OCI-LY7 (cell line): ENCODE measurements around the gene TMEM25. TPM values are rescaled to one million over a fixed set of nuclear protein-coding genes. Genes with fewer than 3 reads are reported as not detected.
"Not testable (repeated sequence)": the region's sequence is repeated elsewhere in the genome, so short reads cannot be mapped to it uniquely, and the experiment has no call there.

Experiments used
- BruUV-seq: library from RNA; stranded (reverse); fragments of 400-500 nt; replicated peaks from 2 replicates; lab custom pipeline; 2021; lab: Mats Ljungman, UMichigan
- CTCF ChIA-PET: fragments of 300-600 bp; sonication (Branson Sonifier 250); formaldehyde crosslinking; loops from one replicate; lab custom pipeline; 2022; ENCODE audit warnings: antibody characterized with exemption; ENCODE audit not compliant: unreplicated experiment; lab: Charles Lee
- POLR2A ChIA-PET: fragments of 300-600 bp; sonication (Branson Sonifier 250); formaldehyde crosslinking; loops from one replicate; lab custom pipeline; 2022; ENCODE audit warnings: antibody characterized with exemption; lab: Charles Lee
- DNase-seq: peaks from one replicate; pipeline ENCODE4 v3.0.0-alpha.2; 2015; ENCODE audit warnings: low spot score
- H2AFZ ChIP-seq: fragments of 200-600 bp; sonication (generic), shearing (Covaris generic); 2 replicates; pipeline ENCODE4 v1.6.1; 2014; ENCODE audit warnings: mild to moderate bottlenecking, antibody characterized with exemption, low read length, moderate library complexity
- H3K27ac ChIP-seq: fragments of 200-600 bp; sonication (generic); 2 replicates; pipeline ENCODE4 v1.5.1; 2014; ENCODE audit warnings: mixed run types, low read depth, mild to moderate bottlenecking, moderate library complexity, low read length, inconsistent platforms; ENCODE audit not compliant: poor library complexity, severe bottlenecking
- H3K36me3 ChIP-seq: fragments of 200-600 bp; sonication (generic); 2 replicates; pipeline ENCODE4 v1.6.1; 2014; ENCODE audit warnings: mild to moderate bottlenecking, antibody characterized with exemption, low read length, moderate library complexity, mixed read lengths; ENCODE audit not compliant: insufficient read depth
- H3K4me1 ChIP-seq: fragments of 200-600 bp; sonication (generic); 2 replicates; pipeline ENCODE4 v1.5.1; 2014; ENCODE audit warnings: mild to moderate bottlenecking, low read length; ENCODE audit not compliant: insufficient read depth, poor library complexity, severe bottlenecking
- H3K4me2 ChIP-seq: fragments of 200-600 bp; sonication (generic); 2 replicates; pipeline ENCODE4 v1.6.1; 2014; ENCODE audit warnings: mild to moderate bottlenecking, low read length
- H3K4me3 ChIP-seq: fragments of 200-600 bp; sonication (generic); 2 replicates; pipeline ENCODE4 v1.5.1; 2014; ENCODE audit warnings: mild to moderate bottlenecking, low read depth, low read length; ENCODE audit not compliant: poor library complexity, severe bottlenecking
- H3K79me2 ChIP-seq: fragments of 200-600 bp; sonication (generic); 2 replicates; pipeline ENCODE4 v1.6.1; 2016; ENCODE audit warnings: low read depth, mild to moderate bottlenecking, low read length, moderate library complexity, mixed read lengths; ENCODE audit not compliant: insufficient read depth
- H3K9me2 ChIP-seq: fragments of 200-600 bp; sonication (generic); 2 replicates; pipeline ENCODE4 v1.6.1; 2016; ENCODE audit warnings: mild to moderate bottlenecking, low read length, mixed read lengths; ENCODE audit not compliant: insufficient read depth
- H3K9me3 ChIP-seq: fragments of 200-600 bp; sonication (generic); 2 replicates; pipeline ENCODE4 v1.6.1; 2014; ENCODE audit warnings: mild to moderate bottlenecking, mixed run types, low read length, mixed read lengths
- H4K20me1 ChIP-seq: fragments of 200-600 bp; sonication (generic); 2 replicates; pipeline ENCODE4 v1.6.1; 2014; ENCODE audit warnings: mild to moderate bottlenecking, antibody characterized with exemption, low read length, moderate library complexity, mixed read lengths; ENCODE audit not compliant: insufficient read depth
- EZH2phosphoT487 ChIP-seq: fragments of 200-600 bp; sonication (generic); IDR thresholded peaks from 2 replicates; pipeline ENCODE4 v1.6.1; 2018; ENCODE audit warnings: low read depth, borderline replicate concordance, mild to moderate bottlenecking, mixed run types, antibody characterized with exemption, low read length, moderate library complexity, mixed read lengths
- intact Hi-C: fragments of 100-400 bp; cut with micrococcal nuclease; formaldehyde crosslinking; loops from one replicate; pipeline ENCODE4 v1.10.0; 2022; ENCODE audit not compliant: unreplicated experiment
- total RNA-seq, 2 experiments: library from RNA; depleted of rRNA in 1 of 2; stranded (reverse); fragments of >200 nt in 1 of 2; shearing (Covaris generic) in 1 of 2; gene quantifications; 2 replicates each; pipeline ENCODE4 v1.2.3, GENCODE V29; 2014 to 2022
- TF ChIP-seq, protein P1 (sequence below): fragments of 200-600 bp; sonication (generic); conservative IDR thresholded peaks from 2 replicates; pipeline ENCODE4 v1.5.1; 2014; ENCODE audit warnings: mild to moderate bottlenecking, antibody characterized with exemption, low read length, moderate library complexity, mixed read lengths

Gene TMEM25
- total RNA-seq, 2 experiments from 2014 or later = 11.7 to 14.0 TPM

DNA sequence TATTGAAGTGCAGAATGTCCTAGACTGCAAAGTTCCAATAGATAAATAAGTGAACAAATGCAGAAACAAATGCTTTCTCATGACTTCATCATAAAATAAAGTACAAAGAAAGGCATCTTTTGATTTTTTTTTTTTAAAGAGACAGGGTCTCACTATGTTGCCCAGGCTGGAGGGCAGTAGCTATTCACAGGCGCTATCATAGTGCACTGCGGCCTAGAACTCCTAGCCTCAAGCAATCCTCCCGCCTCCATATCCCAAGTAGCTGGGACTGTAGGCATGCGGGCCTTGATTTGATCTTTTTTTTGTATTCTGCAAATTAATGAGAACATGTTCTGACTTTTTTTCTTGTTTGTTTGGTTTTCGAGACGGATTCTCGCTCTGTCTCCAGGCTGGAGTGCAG, 43.6 kb downstream of the TMEM25 start:
- intact Hi-C loops = loop anchor here (5.0 kb wide), 1 partner anchor 137 kb away; the partner anchor contains the start of gene KMT2A
- H3K36me3 ChIP-seq = peaks cover 16% of the 10 kb centered on the region
- H2AFZ ChIP-seq = no peak overlapping the region
- peak overlapping the region; percentile 94 for H3K4me3 ChIP-seq
- peaks cover 33% of the 10 kb centered on the region for H3K4me1 ChIP-seq
- peaks cover 80% of the 10 kb centered on the region for H3K79me2 ChIP-seq
- ChIA-PET CTCF (no interaction called here), POLR2A (interaction anchor here (0.6 to 1.1 kb wide), 2 partner anchors 18 to 138 kb away, joined by 3 read pairs; partner anchors contain the start of gene KMT2A)
- no peaks in the 10 kb centered on the region for H3K9me3 ChIP-seq
- H3K9me2 ChIP-seq = no peaks in the 10 kb centered on the region
- no peak for DNase-seq
- TF ChIP-seq, protein P1, sequence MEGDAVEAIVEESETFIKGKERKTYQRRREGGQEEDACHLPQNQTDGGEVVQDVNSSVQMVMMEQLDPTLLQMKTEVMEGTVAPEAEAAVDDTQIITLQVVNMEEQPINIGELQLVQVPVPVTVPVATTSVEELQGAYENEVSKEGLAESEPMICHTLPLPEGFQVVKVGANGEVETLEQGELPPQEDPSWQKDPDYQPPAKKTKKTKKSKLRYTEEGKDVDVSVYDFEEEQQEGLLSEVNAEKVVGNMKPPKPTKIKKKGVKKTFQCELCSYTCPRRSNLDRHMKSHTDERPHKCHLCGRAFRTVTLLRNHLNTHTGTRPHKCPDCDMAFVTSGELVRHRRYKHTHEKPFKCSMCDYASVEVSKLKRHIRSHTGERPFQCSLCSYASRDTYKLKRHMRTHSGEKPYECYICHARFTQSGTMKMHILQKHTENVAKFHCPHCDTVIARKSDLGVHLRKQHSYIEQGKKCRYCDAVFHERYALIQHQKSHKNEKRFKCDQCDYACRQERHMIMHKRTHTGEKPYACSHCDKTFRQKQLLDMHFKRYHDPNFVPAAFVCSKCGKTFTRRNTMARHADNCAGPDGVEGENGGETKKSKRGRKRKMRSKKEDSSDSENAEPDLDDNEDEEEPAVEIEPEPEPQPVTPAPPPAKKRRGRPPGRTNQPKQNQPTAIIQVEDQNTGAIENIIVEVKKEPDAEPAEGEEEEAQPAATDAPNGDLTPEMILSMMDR = no peak
- no peak for TF ChIP-seq EZH2phosphoT487
- H3K27ac ChIP-seq = no peak overlapping the region
- H4K20me1 ChIP-seq = peaks cover 29% of the 10 kb centered on the region; the same call in 1 of the 2 replicates
- BruUV-seq = no TSS peak
- peak overlapping the region; percentile 86 for H3K4me2 ChIP-seq

DNA sequence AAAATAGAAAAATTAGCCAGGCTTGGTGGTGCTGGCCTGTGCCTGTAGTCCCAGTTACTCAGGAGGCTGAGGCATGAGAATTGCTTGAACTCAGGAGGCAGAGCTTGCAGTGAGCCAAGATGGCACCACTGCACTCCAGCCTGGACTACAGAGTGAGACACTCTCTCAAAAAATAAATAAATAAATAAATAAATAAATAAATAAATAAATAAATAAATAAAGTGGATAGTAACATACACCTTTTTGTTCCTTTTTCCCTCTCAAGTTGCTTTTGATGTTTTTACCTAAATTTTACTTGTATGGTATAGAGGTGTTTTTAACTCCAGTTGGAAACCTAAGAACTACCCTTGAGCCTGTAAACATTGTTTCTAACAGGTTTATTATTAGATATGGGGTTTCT, 47.0 kb downstream of the TMEM25 start:
- H3K9me3 ChIP-seq, H3K27ac ChIP-seq, H2AFZ ChIP-seq, BruUV-seq, H3K4me2 ChIP-seq, POLR2A ChIA-PET, H3K9me2 ChIP-seq, H3K4me3 ChIP-seq, intact Hi-C loops, DNase-seq, CTCF ChIA-PET: not testable (repeated sequence)
- Histone ChIP-seq H3K4me1 (peaks cover 26% of the 10 kb centered on the region), H3K79me2 (peaks cover 81% of the 10 kb centered on the region), H4K20me1 (peaks cover 28% of the 10 kb centered on the region; the same call in 1 of the 2 replicates), H3K36me3 (peaks cover 36% of the 10 kb centered on the region)

DNA sequence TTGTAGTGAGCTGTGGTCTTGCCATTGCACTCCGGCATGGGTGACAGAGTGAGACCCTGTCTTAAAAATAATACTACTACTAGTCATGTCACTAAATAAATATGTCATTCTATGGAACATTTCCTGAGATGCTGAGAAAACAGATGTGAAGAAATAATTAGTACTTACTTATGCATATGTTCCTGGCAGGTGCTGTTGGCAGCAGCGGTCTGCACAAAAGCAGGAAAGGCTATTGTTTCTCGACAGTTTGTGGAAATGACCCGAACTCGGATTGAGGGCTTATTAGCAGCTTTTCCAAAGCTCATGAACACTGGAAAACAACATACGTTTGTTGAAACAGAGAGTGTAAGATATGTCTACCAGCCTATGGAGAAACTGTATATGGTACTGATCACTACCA, 50.1 kb downstream of the TMEM25 start:
- Histone ChIP-seq H3K27ac (no peak overlapping the region), H3K9me2 (no peaks in the 10 kb centered on the region), H3K4me2 (no peak overlapping the region), H3K4me3 (no peak overlapping the region), H4K20me1 (0 out of 2 replicates have a peak, but pooled peaks cover 5% of the 10 kb centered on the region), H2AFZ (no peak overlapping the region), H3K36me3 (peaks cover 62% of the 10 kb centered on the region), H3K79me2 (peaks cover 50% of the 10 kb centered on the region), H3K9me3 (no peaks in the 10 kb centered on the region), H3K4me1 (no peaks in the 10 kb centered on the region)
- no peak for TF ChIP-seq EZH2phosphoT487
- TF ChIP-seq, protein P1 = no peak
- ChIA-PET CTCF (no interaction called here), POLR2A (no interaction called here)
- intact Hi-C loops = no loop called here
- BruUV-seq = no TSS peak
- DNase-seq = no peak

Other genes with a start within 250 kb of the TMEM25 start
- not detected in 2 replicates for gene CD3E, start 226.5 kb upstream of the TMEM25 start, total RNA-seq (2014; rRNA removed; shearing (Covaris generic))
- 1.7 and 2.0 TPM in 2 replicates for gene CD3E, start 226.5 kb upstream of the TMEM25 start, total RNA-seq (2022)
- not detected in 2 replicates for gene CD3D, start 188.5 kb upstream of the TMEM25 start, total RNA-seq (2014; rRNA removed; shearing (Covaris generic))
- gene CD3D, start 188.5 kb upstream of the TMEM25 start, total RNA-seq (2022) = not detected in 2 replicates
- not detected in 2 replicates for gene CD3G, start 186.8 kb upstream of the TMEM25 start, total RNA-seq (2014; rRNA removed; shearing (Covaris generic))
- gene CD3G, start 186.8 kb upstream of the TMEM25 start, total RNA-seq (2022) = not detected in 2 replicates
- gene UBE4A, start 171.6 kb upstream of the TMEM25 start, total RNA-seq (2014; rRNA removed; shearing (Covaris generic)) = 24.1 and 28.0 TPM in 2 replicates
- gene UBE4A, start 171.6 kb upstream of the TMEM25 start, total RNA-seq (2022) = 37.7 and 38.4 TPM in 2 replicates
- gene ATP5MG, start 129.6 kb upstream of the TMEM25 start, total RNA-seq (2014; rRNA removed; shearing (Covaris generic)) = 212 and 222 TPM in 2 replicates
- gene ATP5MG, start 129.6 kb upstream of the TMEM25 start, total RNA-seq (2022) = 266 and 294 TPM in 2 replicates
- 55.8 and 58.8 TPM in 2 replicates for gene KMT2A, start 94.7 kb upstream of the TMEM25 start, total RNA-seq (2014; rRNA removed; shearing (Covaris generic))
- gene KMT2A, start 94.7 kb upstream of the TMEM25 start, total RNA-seq (2022) = 90.0 and 96.4 TPM in 2 replicates
- gene TTC36, start 3.7 kb upstream of the TMEM25 start, total RNA-seq (2014; rRNA removed; shearing (Covaris generic)) = not detected in 2 replicates
- gene TTC36, start 3.7 kb upstream of the TMEM25 start, total RNA-seq (2022) = 0.65 and 0.82 TPM in 2 replicates
- gene IFT46, start 34.7 kb downstream of the TMEM25 start, total RNA-seq (2014; rRNA removed; shearing (Covaris generic)) = 17.5 and 17.6 TPM in 2 replicates
- gene IFT46, start 34.7 kb downstream of the TMEM25 start, total RNA-seq (2022) = 14.6 and 14.7 TPM in 2 replicates
- 51.0 and 55.2 TPM in 2 replicates for gene ARCN1, start 41.2 kb downstream of the TMEM25 start, total RNA-seq (2014; rRNA removed; shearing (Covaris generic))
- 98.9 and 101 TPM in 2 replicates for gene ARCN1, start 41.2 kb downstream of the TMEM25 start, total RNA-seq (2022)
- gene PHLDB1, start 76.4 kb downstream of the TMEM25 start, total RNA-seq (2014; rRNA removed; shearing (Covaris generic)) = not detected in 2 replicates
- gene PHLDB1, start 76.4 kb downstream of the TMEM25 start, total RNA-seq (2022) = 0.19 and 0.28 TPM in 2 replicates
- not detected in 2 replicates for gene TREH, start 148.5 kb downstream of the TMEM25 start, total RNA-seq (2014; rRNA removed; shearing (Covaris generic))
- not detected in 2 replicates for gene TREH, start 148.5 kb downstream of the TMEM25 start, total RNA-seq (2022)